Testis (tissue), 2 donors: ENCODE results near the gene TMEM263.

ENCODE experiments used
- POLR2A ChIP-seq: fragments of 450-650 bp; IDR thresholded peaks from one replicate; pipeline ENCODE4 v1.6.1; 2017; ENCODE audit warnings: antibody characterized with exemption, mild to moderate bottlenecking, moderate library complexity
- TF ChIP-seq, protein P1 (sequence below), 3 experiments: fragments of 450-650 bp in 2 of 3; fragments of 200-600 bp in 1 of 3; sonication (generic) in 1 of 3; IDR thresholded peaks; one replicate each; pipeline ENCODE4 v1.5.1; 2016 to 2019; ENCODE audit warnings: antibody characterized with exemption in 3 of 3, mild to moderate bottlenecking in 2 of 3, moderate library complexity in 1 of 3

GRCh38 chr12:107014055-107014454, 58.3 kb downstream of the TMEM263 start:
- TF ChIP-seq, protein P1, sequence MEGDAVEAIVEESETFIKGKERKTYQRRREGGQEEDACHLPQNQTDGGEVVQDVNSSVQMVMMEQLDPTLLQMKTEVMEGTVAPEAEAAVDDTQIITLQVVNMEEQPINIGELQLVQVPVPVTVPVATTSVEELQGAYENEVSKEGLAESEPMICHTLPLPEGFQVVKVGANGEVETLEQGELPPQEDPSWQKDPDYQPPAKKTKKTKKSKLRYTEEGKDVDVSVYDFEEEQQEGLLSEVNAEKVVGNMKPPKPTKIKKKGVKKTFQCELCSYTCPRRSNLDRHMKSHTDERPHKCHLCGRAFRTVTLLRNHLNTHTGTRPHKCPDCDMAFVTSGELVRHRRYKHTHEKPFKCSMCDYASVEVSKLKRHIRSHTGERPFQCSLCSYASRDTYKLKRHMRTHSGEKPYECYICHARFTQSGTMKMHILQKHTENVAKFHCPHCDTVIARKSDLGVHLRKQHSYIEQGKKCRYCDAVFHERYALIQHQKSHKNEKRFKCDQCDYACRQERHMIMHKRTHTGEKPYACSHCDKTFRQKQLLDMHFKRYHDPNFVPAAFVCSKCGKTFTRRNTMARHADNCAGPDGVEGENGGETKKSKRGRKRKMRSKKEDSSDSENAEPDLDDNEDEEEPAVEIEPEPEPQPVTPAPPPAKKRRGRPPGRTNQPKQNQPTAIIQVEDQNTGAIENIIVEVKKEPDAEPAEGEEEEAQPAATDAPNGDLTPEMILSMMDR (IDR thresholded peaks at IDR 0.05): no peak
- TF ChIP-seq POLR2A: no peak
